ENCODE results near the gene FAM3D. TPM values are rescaled to one million over a fixed set of nuclear protein-coding genes. Genes with fewer than 3 reads are reported as not detected.
"Not testable (repeated sequence)": the region's sequence is repeated elsewhere in the genome, so short reads cannot be mapped to it uniquely, and the experiment has no call there.

The FAM3D gene, protein sequence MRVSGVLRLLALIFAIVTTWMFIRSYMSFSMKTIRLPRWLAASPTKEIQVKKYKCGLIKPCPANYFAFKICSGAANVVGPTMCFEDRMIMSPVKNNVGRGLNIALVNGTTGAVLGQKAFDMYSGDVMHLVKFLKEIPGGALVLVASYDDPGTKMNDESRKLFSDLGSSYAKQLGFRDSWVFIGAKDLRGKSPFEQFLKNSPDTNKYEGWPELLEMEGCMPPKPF
- not detected in 2 replicates for total RNA-seq

- POLR2A ChIA-PET, result interaction anchor here (0.7 kb wide), 1 partner anchor 878 kb away, joined by 7 read pairs; no protein-coding TSS in a partner anchor
- Mint-ChIP-seq H3K27ac (no peak within 1 kb of the TSS), H3K27me3 (peaks cover 10% of the 10 kb centered on the region), H3K4me1 (no peaks in the 10 kb centered on the region), H3K9me3 (no peaks in the 10 kb centered on the region), H3K4me3 (no peak within 1 kb of the TSS), H3K36me3 (ENCODE audit: low read depth) (no peaks in the 10 kb centered on the region)
- no peak for DNase-seq
- TF ChIP-seq CTCF (IDR thresholded peaks at IDR 0.05), result no peak
- CTCF ChIA-PET, result no interaction called here
- intact Hi-C loops (cut with micrococcal nuclease), result no loop called here
- ATAC-seq (ENCODE audit: low read depth), result no peak
Observed at GRCh38 chr3:58666683-58667082, at the start of gene FAM3D. Gene FAM3D (minus strand): TSS chr3:58666774. CDS start chr3:58655563, 11,211 bp downstream.

GRCh38 chr3:58713715-58714401, 47.3 kb upstream of the FAM3D start:
- ChIA-PET CTCF (no interaction called here), POLR2A (no interaction called here)
- H3K27ac Mint-ChIP-seq, result no peak overlapping the region
- H3K4me3 Mint-ChIP-seq, result no peak overlapping the region
- H3K9me3 Mint-ChIP-seq, result no peaks in the 10 kb centered on the region
- H3K27me3 Mint-ChIP-seq, result no peaks in the 10 kb centered on the region
- TF ChIP-seq CTCF (IDR thresholded peaks at IDR 0.05), result no peak
- intact Hi-C loops (cut with micrococcal nuclease), result no loop called here
- H3K4me1 Mint-ChIP-seq, result no peaks in the 10 kb centered on the region
- H3K36me3 Mint-ChIP-seq (ENCODE audit: low read depth), result no peaks in the 10 kb centered on the region
- DNase-seq, result no peak
- ATAC-seq (ENCODE audit: low read depth), result no peak

DNA sequence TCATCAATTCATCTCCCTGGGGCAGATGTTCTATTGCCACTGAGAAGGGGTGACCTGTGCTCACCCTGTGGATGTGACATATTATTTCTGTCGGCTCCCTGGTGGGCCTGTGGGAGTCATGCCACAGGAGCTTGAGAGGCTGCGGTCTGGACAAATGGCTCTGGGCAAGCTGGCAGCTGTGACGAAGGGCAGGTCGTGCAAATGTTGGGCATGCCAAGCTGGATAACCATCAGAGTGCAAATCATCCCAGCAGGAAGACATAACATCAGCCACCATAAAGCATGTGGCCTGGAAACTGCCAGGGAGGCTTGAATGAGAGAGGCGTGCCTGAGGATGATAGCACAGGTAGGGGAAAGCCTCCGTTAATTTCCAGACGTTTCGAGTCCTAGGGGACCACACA, 45.3 kb upstream of the FAM3D start:
- POLR2A ChIA-PET, result no interaction called here
- intact Hi-C loops (cut with micrococcal nuclease), result no loop called here
- Mint-ChIP-seq H3K4me3 (no peak overlapping the region), H3K4me1 (no peaks in the 10 kb centered on the region), H3K27me3 (no peaks in the 10 kb centered on the region), H3K27ac (no peak overlapping the region), H3K36me3 (ENCODE audit: low read depth) (no peaks in the 10 kb centered on the region), H3K9me3 (no peaks in the 10 kb centered on the region)
- CTCF ChIA-PET, result no interaction called here
- no peak for TF ChIP-seq CTCF (IDR thresholded peaks at IDR 0.05)
- no peak for ATAC-seq (ENCODE audit: low read depth)
- no peak for DNase-seq

- H3K36me3 Mint-ChIP-seq (ENCODE audit: low read depth); intact Hi-C loops (cut with micrococcal nuclease); POLR2A ChIA-PET: not testable (repeated sequence)
Observed at GRCh38 chr3:58708983-58709382, 42.4 kb upstream of the FAM3D start.

DNA sequence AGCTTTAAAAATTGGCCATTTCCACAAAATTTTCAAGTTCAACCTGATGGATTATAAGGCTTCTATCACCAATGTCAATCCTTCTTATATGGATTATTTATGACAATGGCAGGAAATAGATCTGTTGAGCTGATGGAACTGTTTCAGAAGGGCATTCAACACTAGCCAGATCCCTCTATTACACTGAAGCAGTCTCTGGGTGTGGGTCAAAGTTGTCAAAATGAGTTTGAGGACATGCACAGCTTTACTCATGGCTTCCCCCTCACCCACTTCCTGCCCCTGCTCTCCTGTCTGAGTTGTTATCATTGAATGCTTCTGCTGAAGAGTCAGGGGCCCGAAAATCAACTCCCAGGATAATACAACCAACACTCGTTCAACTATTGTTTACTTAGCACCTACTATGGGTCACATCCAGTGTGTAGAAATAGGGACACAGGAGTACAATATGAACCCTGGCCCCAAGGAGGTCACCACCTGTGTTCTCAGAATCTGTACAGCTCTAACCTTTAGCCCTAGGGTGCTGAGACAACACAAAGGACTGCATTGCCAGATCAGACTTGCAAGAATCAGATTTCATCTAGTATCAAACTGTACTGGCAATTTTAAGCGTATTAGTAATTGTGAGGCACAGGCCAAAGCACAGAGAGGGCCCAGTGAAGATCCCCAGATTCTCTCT, 41.7 kb upstream of the FAM3D start:
- intact Hi-C loops (cut with micrococcal nuclease), result no loop called here
- ChIA-PET CTCF (no interaction called here), POLR2A (no interaction called here)
- H3K27me3 Mint-ChIP-seq, result no peaks in the 10 kb centered on the region
- H3K9me3 Mint-ChIP-seq, result no peaks in the 10 kb centered on the region
- TF ChIP-seq CTCF (IDR thresholded peaks at IDR 0.05), result no peak
- no peak overlapping the region for H3K4me3 Mint-ChIP-seq
- no peak overlapping the region for H3K27ac Mint-ChIP-seq
- H3K36me3 Mint-ChIP-seq (ENCODE audit: low read depth), result no peaks in the 10 kb centered on the region
- DNase-seq, result no peak
- no peak for ATAC-seq (ENCODE audit: low read depth)
- H3K4me1 Mint-ChIP-seq, result no peaks in the 10 kb centered on the region

More at GRCh38 chr3:58708983-58709382, 42.4 kb upstream of the FAM3D start:
- H3K4me3 Mint-ChIP-seq; H3K27me3 Mint-ChIP-seq; CTCF ChIA-PET; ATAC-seq (ENCODE audit: low read depth); DNase-seq; H3K4me1 Mint-ChIP-seq; H3K9me3 Mint-ChIP-seq; H3K27ac Mint-ChIP-seq: not testable (repeated sequence)
